Liver (tissue), 9 donors: ENCODE measurements around the gene PCDHGB2. TPM values are rescaled to one million over a fixed set of nuclear protein-coding genes. Genes with fewer than 3 reads are reported as not detected.
A peak's percentile ranks its signal among the peaks of the same experiment; 100 is the strongest.
"Not testable (repeated sequence)": the region's sequence is repeated elsewhere in the genome, so short reads cannot be mapped to it uniquely, and the experiment has no call there.

ENCODE experiments used
- DNase-seq: peaks from one replicate; pipeline ENCODE4 v3.0.0-alpha.2; 2017; ENCODE audit warnings: low spot score
- H3K27ac ChIP-seq, 2 donors: one replicate each; pipeline ENCODE4 v1.7.0; 2013; ENCODE audit warnings: inconsistent platforms in 2 of 2, low read length in 2 of 2, control low read depth in 1 of 2, low read depth in 1 of 2, mild to moderate bottlenecking in 1 of 2
- H3K27me3 ChIP-seq, 4 donors: one replicate each; pipeline versions ENCODE4 v1.6.1 to v1.7.0; 2013; ENCODE audit warnings: low read length in 3 of 4, inconsistent platforms in 1 of 4, mild to moderate bottlenecking in 1 of 4, moderate library complexity in 1 of 4; ENCODE audit not compliant: control insufficient read depth in 4 of 4, insufficient read depth in 4 of 4
- H3K36me3 ChIP-seq, 4 donors: one replicate each; pipeline versions ENCODE4 v1.6.1 to v1.7.0; 2013; ENCODE audit warnings: low read length in 3 of 4, mild to moderate bottlenecking in 3 of 4, low read depth in 1 of 4, moderate library complexity in 1 of 4; ENCODE audit not compliant: control insufficient read depth in 4 of 4, insufficient read depth in 3 of 4
- H3K4me1 ChIP-seq, 4 donors: one replicate each; pipeline versions ENCODE4 v1.6.1 to v1.7.0; 2013; ENCODE audit warnings: low read length in 3 of 4, mild to moderate bottlenecking in 3 of 4, moderate library complexity in 1 of 4; ENCODE audit not compliant: control insufficient read depth in 4 of 4, insufficient read depth in 4 of 4
- H3K4me3 ChIP-seq, 3 donors: one replicate each; pipeline versions ENCODE4 v1.6.1 to v1.7.0; 2013; ENCODE audit warnings: low read length in 3 of 3, control low read depth in 1 of 3, low read depth in 1 of 3, mild to moderate bottlenecking in 1 of 3
- H3K9ac ChIP-seq, 2 donors: one replicate each; pipeline ENCODE4 v1.7.0; 2013; ENCODE audit warnings: low read length in 2 of 2, mild to moderate bottlenecking in 2 of 2, moderate library complexity in 2 of 2, control low read depth in 1 of 2, low read depth in 1 of 2
- H3K9me3 ChIP-seq, 4 donors: one replicate each; pipeline versions ENCODE4 v1.6.1 to v1.7.0; 2013; ENCODE audit warnings: low read length in 3 of 4; ENCODE audit not compliant: control insufficient read depth in 4 of 4
- ATF3 ChIP-seq: IDR thresholded peaks from 2 replicates; pipeline ENCODE4 v1.6.1; 2016; ENCODE audit warnings: antibody characterized with exemption
- EGR1 ChIP-seq, 2 donors: IDR thresholded peaks; 2 replicates each; pipeline ENCODE4 v1.6.1; 2016 to 2018; ENCODE audit warnings: antibody characterized with exemption in 2 of 2, low read depth in 2 of 2
- FOXA1 ChIP-seq: IDR thresholded peaks from 2 replicates; pipeline ENCODE4 v1.6.1; 2016; ENCODE audit warnings: antibody characterized with exemption
- FOXA2 ChIP-seq: IDR thresholded peaks from 2 replicates; pipeline ENCODE4 v1.6.1; 2016; ENCODE audit warnings: antibody characterized with exemption
- GABPA ChIP-seq, 2 donors: IDR thresholded peaks in 1 of 2; conservative IDR thresholded peaks in 1 of 2; 2 replicates each; pipeline ENCODE4 v1.6.1; 2016; ENCODE audit warnings: antibody characterized with exemption in 2 of 2, mild to moderate bottlenecking in 1 of 2, moderate library complexity in 1 of 2
- HNF4A ChIP-seq, 2 donors: conservative IDR thresholded peaks; 2 replicates each; pipeline ENCODE4 v1.6.1; 2016; ENCODE audit warnings: antibody characterized with exemption in 2 of 2, mild to moderate bottlenecking in 2 of 2
- HNF4G ChIP-seq: IDR thresholded peaks from 2 replicates; pipeline ENCODE4 v1.6.1; 2016; ENCODE audit warnings: antibody characterized with exemption
- JUND ChIP-seq, 2 donors: IDR thresholded peaks; 2 replicates each; pipeline ENCODE4 v1.6.1; 2016; ENCODE audit warnings: antibody characterized with exemption in 2 of 2
- MAX ChIP-seq: IDR thresholded peaks from 2 replicates; pipeline ENCODE4 v1.6.1; 2016; ENCODE audit warnings: antibody characterized with exemption
- NR2F2 ChIP-seq: IDR thresholded peaks from 2 replicates; pipeline ENCODE4 v1.6.1; 2016; ENCODE audit warnings: antibody characterized with exemption
- RAD21 ChIP-seq, 2 donors: IDR thresholded peaks; 2 replicates each; pipeline ENCODE4 v1.6.1; 2016; ENCODE audit warnings: antibody characterized with exemption in 2 of 2, mild to moderate bottlenecking in 2 of 2
- REST ChIP-seq: IDR thresholded peaks from 2 replicates; pipeline ENCODE4 v1.6.1; 2016; ENCODE audit warnings: antibody characterized with exemption, mild to moderate bottlenecking
- RXRA ChIP-seq, 2 donors: IDR thresholded peaks; 2 replicates each; pipeline ENCODE4 v1.6.1; 2017 to 2018; ENCODE audit warnings: antibody characterized with exemption in 2 of 2, mild to moderate bottlenecking in 1 of 2
- SP1 ChIP-seq: IDR thresholded peaks from 2 replicates; pipeline ENCODE4 v1.6.1; 2018; ENCODE audit warnings: antibody characterized with exemption, mild to moderate bottlenecking
- TAF1 ChIP-seq: conservative IDR thresholded peaks from 2 replicates; pipeline ENCODE4 v1.6.1; 2016; ENCODE audit warnings: antibody characterized with exemption, mild to moderate bottlenecking
- ZBTB33 ChIP-seq: IDR thresholded peaks from 2 replicates; pipeline ENCODE4 v1.6.1; 2016; ENCODE audit warnings: antibody characterized with exemption
- WGBS: extraction: QIAGEN DNeasy Blood & Tissue Kit; methylation state at CpG from one replicate; pipeline ENCODE4 v1.1.7; 2013; 5-methylcytosine and 5-hydroxymethylcytosine counted together
- polyA plus RNA-seq, 2 donors: library from polyadenylated mRNA; stranded (reverse) in 1 of 2; unstranded in 1 of 2; fragments of 200-250 nt in 1 of 2; fragments of >200 nt in 1 of 2; fragmentation: Nextera tagmentation in 1 of 2; extraction: Ambion mirVana in 1 of 2; gene quantifications; one replicate each; pipeline versions ENCODE4 v1.2.1 to v1.2.3, GENCODE V29; 2013 to 2015
- total RNA-seq, 2 donors: library from RNA; depleted of rRNA; stranded (reverse); fragments of >200 nt; gene quantifications; one replicate each; pipeline ENCODE4 v1.2.3, GENCODE V29; 2014
- donor health status: healthy.
- donor health status: healthy.
- donor health status: healthy.
- donor health status: healthy.
- donor health status: healthy.

The PCDHGB2 gene
- total and polyA plus RNA-seq, 4 donors, result 0.28 to 1.0 (median 0.47) TPM; not detected in 1

GRCh38 chr5:141345327-141345726, 14.5 kb upstream of the PCDHGB2 start:
- Histone ChIP-seq H3K4me1 (no peaks in the 10 kb centered on the region), H3K27ac (no peak overlapping the region), H3K27me3 (peaks cover 0 to 11% (median 4%) of the 10 kb centered on the region in 4 donors), H3K36me3 (peaks cover 0 to 2% (median 0%) of the 10 kb centered on the region in 4 donors), H3K4me3 (peak overlapping the region in 2 of 3 donors; percentile 18 to 36), H3K9me3 (peaks cover 26 to 74% (median 34%) of the 10 kb centered on the region in 4 donors), H3K9ac (no peak overlapping the region)
- 28% methylated on average over 20 of the region's 20 CpGs for WGBS
- DNase-seq, result no peak
- TF ChIP-seq TAF1, result no peak
- no peak for TF ChIP-seq GABPA (IDR thresholded peaks at IDR 0.05 in 1 of 2, conservative IDR thresholded peaks at IDR 0.05 in 1 of 2)
- no peak for TF ChIP-seq RAD21 (IDR thresholded peaks at IDR 0.05)
- no peak for TF ChIP-seq ZBTB33
- TF ChIP-seq NR2F2, result no peak
- no peak for TF ChIP-seq RXRA (IDR thresholded peaks at IDR 0.05)
- no peak for TF ChIP-seq MAX
- no peak for TF ChIP-seq JUND (IDR thresholded peaks at IDR 0.05)
- no peak for TF ChIP-seq ATF3
- TF ChIP-seq REST, result no peak
- TF ChIP-seq SP1, result no peak
- TF ChIP-seq FOXA1, result no peak
- no peak for TF ChIP-seq HNF4G
- TF ChIP-seq FOXA2, result no peak
- TF ChIP-seq HNF4A (conservative IDR thresholded peaks at IDR 0.05), result no peak
- TF ChIP-seq EGR1 (IDR thresholded peaks at IDR 0.05; ENCODE audit: low read depth in 2 of 2), result no peak

GRCh38 chr5:141346017-141346416, 13.8 kb upstream of the PCDHGB2 start:
- H3K27me3 ChIP-seq, result peaks cover 0 to 11% (median 3%) of the 10 kb centered on the region in 4 donors
- 40% methylated on average over 27 of the region's 35 CpGs for WGBS
- H3K4me1 ChIP-seq, H3K4me3 ChIP-seq, H3K36me3 ChIP-seq, H3K27ac ChIP-seq, DNase-seq, H3K9ac ChIP-seq: not testable (repeated sequence)
- H3K9me3 ChIP-seq, result peaks cover 25 to 78% (median 37%) of the 10 kb centered on the region in 4 donors
